HEK293 (cell line): ENCODE data around the gene DRC3.

Experiments
- ZFP41 ChIP-seq: fragments of 450-650 bp; formaldehyde crosslinking; IDR thresholded peaks from 2 replicates; pipeline ENCODE4 v1.5.1; 2016; ENCODE audit warnings: missing biosample characterization, missing genetic modification characterization, borderline replicate concordance
- ZNF670 ChIP-seq: fragments of 450-650 bp; formaldehyde crosslinking; IDR thresholded peaks from 2 replicates; pipeline ENCODE4 v1.5.1; 2016; ENCODE audit warnings: missing biosample characterization, missing genetic modification characterization, low read depth
- TF ChIP-seq, protein P1 (sequence below): fragments of 450-650 bp; formaldehyde crosslinking; IDR thresholded peaks from 2 replicates; pipeline ENCODE4 v1.5.1; 2016; ENCODE audit warnings: missing biosample characterization, missing genetic modification characterization

DNA sequence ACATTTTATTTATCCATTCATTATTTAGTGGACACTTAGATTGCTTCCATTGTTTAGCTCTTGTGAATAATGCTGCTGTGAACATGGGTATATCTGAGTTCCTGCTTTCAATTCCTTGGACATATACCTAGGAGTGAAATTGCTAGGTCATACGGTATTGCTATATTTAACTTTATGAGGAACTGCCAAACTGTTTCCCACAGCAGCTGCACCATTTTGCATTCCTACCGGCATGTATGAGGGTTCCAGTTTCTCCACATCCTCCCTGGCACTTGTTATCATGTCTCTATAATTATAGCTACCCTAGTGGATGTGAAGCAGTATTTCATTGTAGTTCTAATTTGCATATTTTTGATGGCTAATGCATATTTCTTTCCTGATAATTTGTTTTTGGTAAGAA, 91.4 kb downstream of the DRC3 start:
- TF ChIP-seq ZNF670 (tag by site-specific recombination) (no peak), ZFP41 (tag by site-specific recombination) (no peak)
- TF ChIP-seq, protein P1, sequence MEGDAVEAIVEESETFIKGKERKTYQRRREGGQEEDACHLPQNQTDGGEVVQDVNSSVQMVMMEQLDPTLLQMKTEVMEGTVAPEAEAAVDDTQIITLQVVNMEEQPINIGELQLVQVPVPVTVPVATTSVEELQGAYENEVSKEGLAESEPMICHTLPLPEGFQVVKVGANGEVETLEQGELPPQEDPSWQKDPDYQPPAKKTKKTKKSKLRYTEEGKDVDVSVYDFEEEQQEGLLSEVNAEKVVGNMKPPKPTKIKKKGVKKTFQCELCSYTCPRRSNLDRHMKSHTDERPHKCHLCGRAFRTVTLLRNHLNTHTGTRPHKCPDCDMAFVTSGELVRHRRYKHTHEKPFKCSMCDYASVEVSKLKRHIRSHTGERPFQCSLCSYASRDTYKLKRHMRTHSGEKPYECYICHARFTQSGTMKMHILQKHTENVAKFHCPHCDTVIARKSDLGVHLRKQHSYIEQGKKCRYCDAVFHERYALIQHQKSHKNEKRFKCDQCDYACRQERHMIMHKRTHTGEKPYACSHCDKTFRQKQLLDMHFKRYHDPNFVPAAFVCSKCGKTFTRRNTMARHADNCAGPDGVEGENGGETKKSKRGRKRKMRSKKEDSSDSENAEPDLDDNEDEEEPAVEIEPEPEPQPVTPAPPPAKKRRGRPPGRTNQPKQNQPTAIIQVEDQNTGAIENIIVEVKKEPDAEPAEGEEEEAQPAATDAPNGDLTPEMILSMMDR (tag by site-specific recombination): no peak
